CD4-positive, alpha-beta memory T cell (primary cell): Measurements from ENCODE around the gene MBD3L4. TPM values are rescaled to one million over a fixed set of nuclear protein-coding genes. Genes with fewer than 3 reads are reported as not detected.
A peak's percentile ranks its signal among the peaks of the same experiment; 100 is the strongest.
"Not testable (repeated sequence)": the region's sequence is repeated elsewhere in the genome, so short reads cannot be mapped to it uniquely, and the experiment has no call there.

Experiments used
- CTCF ChIA-PET: fragments of 350-600 bp; sonication (Branson Sonifier 250); formaldehyde crosslinking; loops from one replicate; lab custom pipeline; 2021; ENCODE audit warnings: inconsistent platforms; ENCODE audit not compliant: partially characterized antibody; lab: Charles Lee
- POLR2A ChIA-PET: fragments of 350-600 bp; sonication (Branson Sonifier 250); formaldehyde crosslinking; loops from one replicate; lab custom pipeline; 2021; ENCODE audit not compliant: partially characterized antibody; lab: Charles Lee
- DNase-seq, 5 donors: peaks; one replicate each; pipeline versions ENCODE4 v3.0.0 to v3.0.0-alpha.2; 2020 to 2022; ENCODE audit warnings: mixed read lengths in 1 of 5
- H3K27ac ChIP-seq: one replicate; pipeline ENCODE4 v1.7.0; 2013; ENCODE audit warnings: low read depth, low read length
- H3K27me3 ChIP-seq: 2 replicates; pipeline ENCODE4 v1.7.0; 2013; ENCODE audit warnings: mild to moderate bottlenecking, low read length, moderate library complexity; ENCODE audit not compliant: insufficient read depth
- H3K36me3 ChIP-seq: 2 replicates; pipeline ENCODE4 v1.7.0; 2013; ENCODE audit warnings: mild to moderate bottlenecking, low read length, moderate library complexity; ENCODE audit not compliant: insufficient read depth
- H3K4me1 ChIP-seq: 2 replicates; pipeline ENCODE4 v1.7.0; 2013; ENCODE audit warnings: mild to moderate bottlenecking, low read length, moderate library complexity; ENCODE audit not compliant: insufficient read depth
- H3K4me3 ChIP-seq, 2 donors: one replicate each; pipeline ENCODE4 v1.7.0; 2013; ENCODE audit warnings: low read length in 2 of 2, mild to moderate bottlenecking in 1 of 2
- H3K9me3 ChIP-seq, 2 donors: one replicate each; pipeline ENCODE4 v1.7.0; 2013; ENCODE audit warnings: low read length in 2 of 2, control low read depth in 1 of 2; ENCODE audit not compliant: control insufficient read depth in 1 of 2
- H3K27ac Mint-ChIP-seq, 7 donors: one replicate each; pipeline ENCODE4 v1.8.0; 2020 to 2021; ENCODE audit warnings: mixed read lengths in 7 of 7, mild to moderate bottlenecking in 6 of 7, inconsistent platforms in 3 of 7, moderate library complexity in 3 of 7
- H3K27me3 Mint-ChIP-seq, 2 donors: one replicate each; pipeline ENCODE4 v1.8.0; 2020 to 2021; ENCODE audit warnings: mixed read lengths in 2 of 2
- H3K36me3 Mint-ChIP-seq, 2 donors: one replicate each; pipeline ENCODE4 v1.8.0; 2020 to 2021; ENCODE audit warnings: mixed read lengths in 2 of 2, inconsistent platforms in 1 of 2, mild to moderate bottlenecking in 1 of 2
- H3K4me1 Mint-ChIP-seq, 4 donors: one replicate each; pipeline ENCODE4 v1.8.0; 2020 to 2021; ENCODE audit warnings: mixed read lengths in 4 of 4, mild to moderate bottlenecking in 1 of 4
- H3K4me3 Mint-ChIP-seq, 8 donors: one replicate each; pipeline ENCODE4 v1.8.0; 2020 to 2021; ENCODE audit warnings: mixed read lengths in 8 of 8, mild to moderate bottlenecking in 7 of 8, moderate library complexity in 6 of 8, inconsistent platforms in 3 of 8
- H3K9me3 Mint-ChIP-seq, 8 donors: one replicate each; pipeline ENCODE4 v1.8.0; 2020 to 2021; ENCODE audit warnings: mixed read lengths in 8 of 8, mild to moderate bottlenecking in 5 of 8, inconsistent platforms in 3 of 8, moderate library complexity in 1 of 8
- intact Hi-C: fragments of 100-400 bp; cut with micrococcal nuclease; formaldehyde crosslinking; loops from one replicate; pipeline ENCODE4 v1.15.1; 2023
- polyA plus RNA-seq, 2 donors: library from polyadenylated mRNA; unstranded; fragments of 300-500 nt; fragmentation: Illumina TruSeq; gene quantifications; one replicate each; pipeline ENCODE4 v1.2.3, GENCODE V29; 2021
- total RNA-seq, 2 experiments: library from RNA; stranded (reverse); gene quantifications; one replicate each; pipeline ENCODE4 v1.2.3, GENCODE V29; 2021

Gene MBD3L4
- total RNA-seq (not detected), polyA plus RNA-seq (not detected)

- H3K9me3 Mint-ChIP-seq, H3K36me3 ChIP-seq, H3K27me3 Mint-ChIP-seq, intact Hi-C loops, H3K4me3 Mint-ChIP-seq, H3K4me1 ChIP-seq, H3K36me3 Mint-ChIP-seq, H3K27me3 ChIP-seq, CTCF ChIA-PET, H3K27ac Mint-ChIP-seq, POLR2A ChIA-PET, H3K27ac ChIP-seq, H3K4me1 Mint-ChIP-seq, DNase-seq, H3K9me3 ChIP-seq, H3K4me3 ChIP-seq: not testable (repeated sequence)
Observed at GRCh38 chr19:7040079-7040478, at the start of gene MBD3L4. MBD3L4 (minus strand) TSS chr19:7040179; CDS start chr19:7040144, 35 bp downstream.

- Histone ChIP-seq H3K27ac (no peak overlapping the region), H3K36me3 (peaks cover 4% of the 10 kb centered on the region), H3K4me3 (no peak overlapping the region), H3K4me1 (peaks cover 3% of the 10 kb centered on the region), H3K27me3 (no peaks in the 10 kb centered on the region), H3K9me3 (peaks cover 3 to 50% of the 10 kb centered on the region in 2 donors)
- POLR2A ChIA-PET = no interaction called here
- no peak overlapping the region for H3K4me3 Mint-ChIP-seq
- intact Hi-C loops = no loop called here
- H3K27me3 Mint-ChIP-seq = no peaks in the 10 kb centered on the region
- peaks cover 0 to 91% (median 66%) of the 10 kb centered on the region in 8 donors for H3K9me3 Mint-ChIP-seq
- H3K27ac Mint-ChIP-seq = no peak overlapping the region
- H3K36me3 Mint-ChIP-seq = peaks cover 26 to 29% of the 10 kb centered on the region in 2 donors
- no peak for DNase-seq
- CTCF ChIA-PET = no interaction called here
- peaks cover 0 to 9% (median 2%) of the 10 kb centered on the region in 4 donors for H3K4me1 Mint-ChIP-seq
Observed at GRCh38 chr19:7088999-7089398, 49.0 kb upstream of the MBD3L4 start.

GRCh38 chr19:7083076-7083956 lies 43.3 kb upstream of the MBD3L4 start:
- Histone ChIP-seq H3K9me3 (peaks cover 26 to 77% of the 10 kb centered on the region in 2 donors), H3K4me1 (no peaks in the 10 kb centered on the region), H3K27ac (no peak overlapping the region), H3K4me3 (no peak overlapping the region), H3K27me3 (no peaks in the 10 kb centered on the region), H3K36me3 (peaks cover 59% of the 10 kb centered on the region)
- Mint-ChIP-seq H3K4me1 (peaks cover 0 to 1% (median 0%) of the 10 kb centered on the region in 4 donors), H3K4me3 (peak overlapping the region in 2 of 8 donors; percentile 5 to 35), H3K27me3 (no peaks in the 10 kb centered on the region), H3K36me3 (peaks cover 64 to 72% of the 10 kb centered on the region in 2 donors), H3K9me3 (peaks cover 0 to 97% (median 80%) of the 10 kb centered on the region in 8 donors), H3K27ac (peak overlapping the region in 1 of 7 donors; percentile 21)
- CTCF ChIA-PET = interaction anchor here (1.1 kb wide), 1 partner anchor 19 kb away, joined by 3 read pairs; no protein-coding TSS in a partner anchor
- DNase-seq = peak in 2 of 5 donors; percentile 10 to 16
- intact Hi-C loops = no loop called here
- POLR2A ChIA-PET = interaction anchor here (5.3 kb wide), 1 partner anchor 13 kb away, joined by 33 read pairs; the partner anchor contains the start of gene ZNF557

- Mint-ChIP-seq H3K36me3 (peaks cover 77 to 94% of the 10 kb centered on the region in 2 donors), H3K4me1 (peaks cover 0 to 7% (median 3%) of the 10 kb centered on the region in 4 donors), H3K27me3 (no peaks in the 10 kb centered on the region), H3K9me3 (peaks cover 0 to 82% (median 65%) of the 10 kb centered on the region in 8 donors), H3K27ac (peak overlapping the region in 2 of 7 donors; percentile 25 to 29), H3K4me3 (peak overlapping the region in 2 of 8 donors; percentile 22 to 40)
- DNase-seq = no peak
- H3K36me3 ChIP-seq = peaks cover 93% of the 10 kb centered on the region
- peaks cover 22 to 55% of the 10 kb centered on the region in 2 donors for H3K9me3 ChIP-seq
- intact Hi-C loops = no loop called here
- ChIA-PET POLR2A (interaction anchor here (1.3 kb wide), 1 partner anchor 9 kb away, joined by 6 read pairs; the partner anchor contains the start of gene ZNF557), CTCF (no interaction called here)
- no peaks in the 10 kb centered on the region for H3K4me1 ChIP-seq
- no peak overlapping the region for H3K4me3 ChIP-seq
- H3K27me3 ChIP-seq = no peaks in the 10 kb centered on the region
- no peak overlapping the region for H3K27ac ChIP-seq
Observed at GRCh38 chr19:7078008-7078407, 38.0 kb upstream of the MBD3L4 start.

- H3K27ac ChIP-seq = no peak overlapping the region
- H3K4me3 Mint-ChIP-seq = no peak overlapping the region
- peaks cover 15 to 36% of the 10 kb centered on the region in 2 donors for H3K9me3 ChIP-seq
- no peaks in the 10 kb centered on the region for H3K27me3 Mint-ChIP-seq
- H3K4me1 Mint-ChIP-seq = peaks cover 7 to 15% (median 10%) of the 10 kb centered on the region in 4 donors
- H3K4me1 ChIP-seq = peaks cover 4% of the 10 kb centered on the region
- peaks cover 70 to 89% of the 10 kb centered on the region in 2 donors for H3K36me3 Mint-ChIP-seq
- no peak for DNase-seq
- H3K9me3 Mint-ChIP-seq = peaks cover 0 to 63% (median 49%) of the 10 kb centered on the region in 8 donors
- H3K27ac Mint-ChIP-seq = peak overlapping the region in 1 of 7 donors; percentile 1
- intact Hi-C loops = no loop called here
- CTCF ChIA-PET = interaction anchor here (1.9 kb wide), 1 partner anchor 10 kb away, joined by 4 read pairs; no protein-coding TSS in a partner anchor
- POLR2A ChIA-PET = interaction anchor here (0.9 kb wide), 1 partner anchor 275 kb away, joined by 3 read pairs; no protein-coding TSS in a partner anchor
- H3K27me3 ChIP-seq = no peaks in the 10 kb centered on the region
- H3K36me3 ChIP-seq = peaks cover 86% of the 10 kb centered on the region
- no peak overlapping the region for H3K4me3 ChIP-seq
Observed at GRCh38 chr19:7076151-7076550, 36.2 kb upstream of the MBD3L4 start.

- ChIA-PET CTCF (interaction anchor here (1.9 kb wide), 1 partner anchor 11 kb away, joined by 4 read pairs; no protein-coding TSS in a partner anchor), POLR2A (no interaction called here)
- no peak overlapping the region for H3K4me3 Mint-ChIP-seq
- peak overlapping the region in 1 of 7 donors; percentile 32 for H3K27ac Mint-ChIP-seq
- H3K27me3 Mint-ChIP-seq = no peaks in the 10 kb centered on the region
- H3K36me3 Mint-ChIP-seq = peaks cover 63 to 80% of the 10 kb centered on the region in 2 donors
- Histone ChIP-seq H3K9me3 (peaks cover 6 to 24% of the 10 kb centered on the region in 2 donors), H3K27ac (no peak overlapping the region), H3K27me3 (no peaks in the 10 kb centered on the region), H3K4me1 (peaks cover 16% of the 10 kb centered on the region), H3K4me3 (no peak overlapping the region), H3K36me3 (peaks cover 74% of the 10 kb centered on the region)
- intact Hi-C loops = no loop called here
- no peak for DNase-seq
- H3K4me1 Mint-ChIP-seq = peaks cover 8 to 27% (median 13%) of the 10 kb centered on the region in 4 donors
- H3K9me3 Mint-ChIP-seq = peaks cover 0 to 50% (median 37%) of the 10 kb centered on the region in 8 donors
Observed at GRCh38 chr19:7074705-7075282, 34.8 kb upstream of the MBD3L4 start.
